ENCODE measurements around the gene DPP7. TPM values are rescaled to one million over a fixed set of nuclear protein-coding genes. Genes with fewer than 3 reads are reported as not detected.
A peak's percentile ranks its signal among the peaks of the same experiment; 100 is the strongest.
"Not testable (repeated sequence)": the region's sequence is repeated elsewhere in the genome, so short reads cannot be mapped to it uniquely, and the experiment has no call there.

DPP7 gene
- total RNA-seq, 2 donors from 2014 or later: 165 to 188 TPM

DNA sequence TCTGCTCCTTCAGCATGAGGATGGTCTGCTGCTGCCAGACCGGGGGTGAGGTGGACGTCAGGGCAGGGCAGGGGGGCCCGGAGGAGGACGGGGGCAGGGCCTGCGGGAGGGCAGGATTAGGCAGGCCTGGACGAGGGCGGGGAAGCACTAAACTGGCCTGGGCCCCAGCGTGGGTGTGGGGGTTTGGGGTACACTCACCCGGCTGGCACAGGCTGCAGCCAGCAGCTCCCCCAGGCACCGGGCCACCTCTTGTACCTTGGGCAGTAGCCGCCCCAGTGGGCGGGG, 49.7 kb downstream of the DPP7 start:
- Histone ChIP-seq H3K27me3 (peaks cover 0 to 3% of the 10 kb centered on the region in 2 donors), H3K4me1 (peaks cover 0 to 9% of the 10 kb centered on the region in 2 donors), H3K4me3 (no peak overlapping the region), H3K9me3 (no peaks in the 10 kb centered on the region), H3K27ac (no peak overlapping the region), H3K36me3 (no peaks in the 10 kb centered on the region)
- no peak for DNase-seq (ENCODE audit: low spot score)
- TF ChIP-seq, protein P1, sequence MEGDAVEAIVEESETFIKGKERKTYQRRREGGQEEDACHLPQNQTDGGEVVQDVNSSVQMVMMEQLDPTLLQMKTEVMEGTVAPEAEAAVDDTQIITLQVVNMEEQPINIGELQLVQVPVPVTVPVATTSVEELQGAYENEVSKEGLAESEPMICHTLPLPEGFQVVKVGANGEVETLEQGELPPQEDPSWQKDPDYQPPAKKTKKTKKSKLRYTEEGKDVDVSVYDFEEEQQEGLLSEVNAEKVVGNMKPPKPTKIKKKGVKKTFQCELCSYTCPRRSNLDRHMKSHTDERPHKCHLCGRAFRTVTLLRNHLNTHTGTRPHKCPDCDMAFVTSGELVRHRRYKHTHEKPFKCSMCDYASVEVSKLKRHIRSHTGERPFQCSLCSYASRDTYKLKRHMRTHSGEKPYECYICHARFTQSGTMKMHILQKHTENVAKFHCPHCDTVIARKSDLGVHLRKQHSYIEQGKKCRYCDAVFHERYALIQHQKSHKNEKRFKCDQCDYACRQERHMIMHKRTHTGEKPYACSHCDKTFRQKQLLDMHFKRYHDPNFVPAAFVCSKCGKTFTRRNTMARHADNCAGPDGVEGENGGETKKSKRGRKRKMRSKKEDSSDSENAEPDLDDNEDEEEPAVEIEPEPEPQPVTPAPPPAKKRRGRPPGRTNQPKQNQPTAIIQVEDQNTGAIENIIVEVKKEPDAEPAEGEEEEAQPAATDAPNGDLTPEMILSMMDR (IDR thresholded peaks at IDR 0.05): no peak

- TF ChIP-seq, protein P1 (IDR thresholded peaks at IDR 0.05): peak; percentile 99
- Histone ChIP-seq H3K9me3 (no peaks in the 10 kb centered on the region), H3K36me3 (no peaks in the 10 kb centered on the region), H3K4me3 (no peak overlapping the region), H3K27ac (no peak overlapping the region), H3K4me1 (peaks cover 0 to 9% of the 10 kb centered on the region in 2 donors), H3K27me3 (peaks cover 0 to 3% of the 10 kb centered on the region in 2 donors)
- no peak for DNase-seq (ENCODE audit: low spot score)
These were observed 50.3 kb downstream of the DPP7 start for GRCh38 chr9:137064027-137064879.

DNA sequence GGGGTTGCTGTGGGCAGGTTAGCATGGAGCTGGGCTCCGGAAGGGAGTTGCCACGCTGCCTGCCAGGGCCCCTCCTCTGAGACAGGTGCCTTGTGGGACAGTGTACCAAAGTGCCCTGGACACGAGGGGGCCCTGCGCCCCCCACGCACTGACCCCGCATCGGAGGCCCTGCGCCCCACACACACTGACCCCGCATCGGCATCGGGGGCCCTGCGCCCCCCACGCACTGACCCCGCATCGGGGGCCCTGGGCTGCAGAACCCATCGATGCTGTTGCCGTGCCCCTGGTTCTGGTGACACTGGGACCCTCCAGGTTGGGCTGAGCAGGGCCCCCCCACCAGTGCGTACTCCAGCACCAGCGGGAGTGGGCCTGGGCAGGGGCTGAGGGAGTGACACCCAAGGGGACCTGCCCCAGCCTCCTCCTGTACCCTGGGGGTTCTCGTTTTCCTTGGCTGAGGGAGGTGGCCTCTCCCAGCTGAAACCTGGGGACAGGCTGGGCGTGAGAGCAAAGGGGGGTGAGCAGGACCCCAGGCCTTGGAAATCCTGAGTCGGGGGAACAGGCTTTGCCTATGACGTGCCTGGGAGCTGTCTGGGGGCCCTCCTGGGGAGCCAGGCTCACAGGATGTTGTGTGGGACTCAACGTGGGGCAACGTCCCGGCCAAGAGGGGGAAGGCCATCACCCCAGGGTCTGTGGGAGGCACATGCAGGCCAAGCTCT, 51.1 kb downstream of the DPP7 start:
- TF ChIP-seq, protein P1 (IDR thresholded peaks at IDR 0.05): no peak
- Histone ChIP-seq H3K9me3 (no peaks in the 10 kb centered on the region), H3K36me3 (no peaks in the 10 kb centered on the region), H3K27ac (no peak overlapping the region), H3K27me3 (peaks cover 0 to under 1% of the 10 kb centered on the region in 2 donors), H3K4me3 (no peak overlapping the region), H3K4me1 (peaks cover 0 to 9% of the 10 kb centered on the region in 2 donors)
- no peak for DNase-seq (ENCODE audit: low spot score)

- not testable (repeated sequence) for H3K27me3 ChIP-seq
These were observed 51.7 kb downstream of the DPP7 start for GRCh38 chr9:137062798-137063197.

GRCh38 chr9:137062384-137062783, 52.1 kb downstream of the DPP7 start:
- no peak for DNase-seq (ENCODE audit: low spot score)
- TF ChIP-seq, protein P1 (IDR thresholded peaks at IDR 0.05): no peak
- Histone ChIP-seq H3K27ac (no peak overlapping the region), H3K4me1 (peaks cover 0 to 12% of the 10 kb centered on the region in 2 donors), H3K4me3 (no peak overlapping the region), H3K27me3 (no peaks in the 10 kb centered on the region), H3K9me3 (no peaks in the 10 kb centered on the region), H3K36me3 (no peaks in the 10 kb centered on the region)

More at GRCh38 chr9:137062798-137063197, 51.7 kb downstream of the DPP7 start:
- not testable (repeated sequence) for DNase-seq (ENCODE audit: low spot score); H3K4me1 ChIP-seq; H3K4me3 ChIP-seq; H3K36me3 ChIP-seq; H3K27ac ChIP-seq; H3K9me3 ChIP-seq

Other genes with a start within 250 kb of the DPP7 start
- gene EDF1, start 248.4 kb downstream of the DPP7 start, total RNA-seq: 100 to 1,000 TPM; 329 to 428 TPM
- gene TRAF2, start 228.2 kb downstream of the DPP7 start, total RNA-seq: 1 to 10 TPM; 1.9 to 4.1 TPM
- 100 to 1,000 TPM; 203 to 233 TPM for gene FBXW5, start 170.0 kb downstream of the DPP7 start, total RNA-seq
- not detected for gene C8G, start 169.5 kb downstream of the DPP7 start, total RNA-seq
- gene LCN12, start 162.5 kb downstream of the DPP7 start, total RNA-seq: 10 to 100 TPM; 10.8 to 11.3 TPM
- 1,000 to 10,000 TPM; 1,799 to 2,426 TPM for gene PTGDS, start 137.2 kb downstream of the DPP7 start, total RNA-seq
- 1 to 10 TPM in 1 of 2 donors, under 1 TPM in 1; 0.24 to 1.1 TPM for gene LCNL1, start 131.7 kb downstream of the DPP7 start, total RNA-seq
- 10 to 100 TPM; 27.4 to 37.5 TPM for gene PAXX, start 122.3 kb downstream of the DPP7 start, total RNA-seq
- gene CLIC3, start 118.2 kb downstream of the DPP7 start, total RNA-seq: 10 to 100 TPM in 1 of 2 donors, 1 to 10 TPM in 1; 6.5 to 11.8 TPM
- 10 to 100 TPM; 28.3 to 28.5 TPM for gene ABCA2, start 86.5 kb downstream of the DPP7 start, total RNA-seq
- gene FUT7, start 82.6 kb downstream of the DPP7 start, total RNA-seq: under 1 TPM in 1 of 2 donors, not detected in 1; 0.28 TPM
- 10 to 100 TPM; 49.7 to 57.8 TPM for gene NPDC1, start 68.6 kb downstream of the DPP7 start, total RNA-seq
- under 1 TPM; 0.41 to 0.67 TPM for gene ENTPD2, start 60.7 kb downstream of the DPP7 start, total RNA-seq
- under 1 TPM; 0.12 to 0.63 TPM for gene SAPCD2, start 44.2 kb downstream of the DPP7 start, total RNA-seq
- 1 to 10 TPM; 4.3 to 6.3 TPM for gene UAP1L1, start 37.2 kb downstream of the DPP7 start, total RNA-seq
- gene MAN1B1, start 27.7 kb downstream of the DPP7 start, total RNA-seq: 10 to 100 TPM; 20.9 to 26.8 TPM
- gene GRIN1, start 24.4 kb upstream of the DPP7 start, total RNA-seq: not detected
- not detected for gene LRRC26, start 55.3 kb upstream of the DPP7 start, total RNA-seq
- not detected for gene TMEM210, start 57.3 kb upstream of the DPP7 start, total RNA-seq
- gene ANAPC2, start 73.8 kb upstream of the DPP7 start, total RNA-seq: 10 to 100 TPM; 10.8 to 12.1 TPM
- 10 to 100 TPM; 67.1 to 72.0 TPM for gene SSNA1, start 73.9 kb upstream of the DPP7 start, total RNA-seq
- gene TPRN, start 86.0 kb upstream of the DPP7 start, total RNA-seq: 1 to 10 TPM; 6.4 to 6.8 TPM
- 10 to 100 TPM; 31.4 to 33.9 TPM for gene TMEM203, start 90.9 kb upstream of the DPP7 start, total RNA-seq
- gene NDOR1, start 91.0 kb upstream of the DPP7 start, total RNA-seq: 1 to 10 TPM; 6.6 TPM
- 1 to 10 TPM; 5.9 to 7.9 TPM for gene RNF208, start 107.5 kb upstream of the DPP7 start, total RNA-seq
- under 1 TPM; 0.35 to 0.85 TPM for gene CYSRT1, start 110.4 kb upstream of the DPP7 start, total RNA-seq
- not detected for gene RNF224, start 112.8 kb upstream of the DPP7 start, total RNA-seq
- not detected for gene SLC34A3, start 116.2 kb upstream of the DPP7 start, total RNA-seq
- gene TUBB4B, start 126.6 kb upstream of the DPP7 start, total RNA-seq: 100 to 1,000 TPM; 310 to 394 TPM
- gene STPG3, start 136.6 kb upstream of the DPP7 start, total RNA-seq: not detected
- 10 to 100 TPM; 30.0 to 38.0 TPM for gene NELFB, start 140.6 kb upstream of the DPP7 start, total RNA-seq
- gene TOR4A, start 163.0 kb upstream of the DPP7 start, total RNA-seq: 10 to 100 TPM in 1 of 2 donors, 1 to 10 TPM in 1; 9.4 to 16.8 TPM
- gene NRARP, start 187.5 kb upstream of the DPP7 start, total RNA-seq: 10 to 100 TPM in 1 of 2 donors, 1 to 10 TPM in 1; 5.6 to 13.3 TPM